Skeletal muscle satellite cell (primary cell): ENCODE results near the gene PTER.

Experiments used
- H3K27me3 ChIP-seq: 2 replicates; pipeline ENCODE4 v1.7.0; 2013; ENCODE audit warnings: low read length; ENCODE audit not compliant: control insufficient read depth, insufficient read depth
- H3K36me3 ChIP-seq: 2 replicates; pipeline ENCODE4 v1.7.0; 2013; ENCODE audit warnings: mild to moderate bottlenecking, control low read depth, low read length; ENCODE audit not compliant: insufficient read depth
- H3K4me1 ChIP-seq: 2 replicates; pipeline ENCODE4 v1.7.0; 2013; ENCODE audit warnings: low read length; ENCODE audit not compliant: control insufficient read depth, insufficient read depth
- H3K4me2 ChIP-seq: 2 replicates; pipeline ENCODE4 v1.7.0; 2013; ENCODE audit warnings: mild to moderate bottlenecking, low read length
- H3K4me3 ChIP-seq: 2 replicates; pipeline ENCODE4 v1.7.0; 2013; ENCODE audit warnings: low read length
- H3K9ac ChIP-seq: 2 replicates; pipeline ENCODE4 v1.7.0; 2013; ENCODE audit warnings: mild to moderate bottlenecking, low read depth, low read length, moderate library complexity
- H3K9me3 ChIP-seq: replicated peaks from 2 replicates; pipeline ENCODE4 v1.7.0; 2013; ENCODE audit warnings: mild to moderate bottlenecking, control low read depth, low read length
- small RNA-seq: library from RNA; depleted of rRNA; stranded (forward); fragments of <200 nt; gene quantifications from one replicate; pipeline ENCODE3, GENCODE V24; 2012

The PTER gene

DNA sequence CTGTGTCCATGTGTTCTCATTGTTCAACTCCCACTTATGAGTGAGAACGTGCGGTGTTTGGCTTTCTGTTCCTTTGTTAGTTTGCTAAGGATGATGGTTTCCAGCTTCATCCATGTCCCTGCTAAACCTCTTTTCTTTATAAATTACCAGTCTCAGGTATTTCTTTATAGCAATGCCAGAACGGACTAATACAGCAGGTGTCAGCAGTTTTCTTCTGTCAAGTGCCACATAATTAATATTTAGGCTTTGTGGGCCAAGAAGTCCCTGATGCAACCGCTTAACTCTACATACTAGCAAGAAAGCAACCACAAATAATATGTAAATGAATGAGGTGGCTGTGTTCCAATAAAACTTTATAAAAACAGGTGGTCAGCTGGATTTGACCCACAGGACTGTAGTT, 111.2 kb downstream of the PTER start:
- no peak overlapping the region for H3K4me3 ChIP-seq
- no peaks in the 10 kb centered on the region for H3K36me3 ChIP-seq
- no peak overlapping the region for H3K9ac ChIP-seq
- H3K4me1 ChIP-seq, result no peaks in the 10 kb centered on the region
- peaks cover 3% of the 10 kb centered on the region for H3K27me3 ChIP-seq
- H3K4me2 ChIP-seq, result no peak overlapping the region
- no peaks in the 10 kb centered on the region for H3K9me3 ChIP-seq

DNA sequence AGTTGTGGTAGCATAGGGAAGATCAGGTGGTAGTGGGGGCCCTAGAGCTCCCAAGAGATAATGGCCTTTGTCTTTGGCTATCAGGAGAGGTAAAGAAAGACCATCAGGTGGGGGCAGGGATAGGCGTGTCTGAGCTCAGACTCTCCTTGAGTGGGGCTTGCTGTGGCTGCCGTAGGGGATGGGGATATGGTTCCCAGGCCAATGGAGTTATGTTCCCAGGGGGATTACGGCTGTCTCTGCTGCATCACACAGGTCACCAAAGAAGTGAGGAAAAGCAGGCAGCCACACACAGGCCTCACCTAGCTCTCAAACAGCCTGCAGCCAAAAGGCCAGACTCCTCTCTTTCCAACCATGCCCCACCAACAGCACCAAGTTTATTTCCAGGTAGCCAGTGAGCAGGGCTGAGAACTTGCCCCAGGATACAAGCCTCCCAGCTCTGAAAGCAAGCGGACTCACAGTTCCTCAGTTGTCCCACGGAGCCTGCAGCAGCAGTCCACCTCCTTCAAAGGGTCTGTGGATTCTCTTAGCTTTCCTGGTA, 122.5 kb downstream of the PTER start:
- no peak overlapping the region for H3K4me3 ChIP-seq
- peaks cover 14% of the 10 kb centered on the region for H3K27me3 ChIP-seq
- H3K9me3 ChIP-seq, result no peaks in the 10 kb centered on the region
- no peaks in the 10 kb centered on the region for H3K36me3 ChIP-seq
- no peak overlapping the region for H3K9ac ChIP-seq
- no peak overlapping the region for H3K4me2 ChIP-seq
- H3K4me1 ChIP-seq, result no peaks in the 10 kb centered on the region

DNA sequence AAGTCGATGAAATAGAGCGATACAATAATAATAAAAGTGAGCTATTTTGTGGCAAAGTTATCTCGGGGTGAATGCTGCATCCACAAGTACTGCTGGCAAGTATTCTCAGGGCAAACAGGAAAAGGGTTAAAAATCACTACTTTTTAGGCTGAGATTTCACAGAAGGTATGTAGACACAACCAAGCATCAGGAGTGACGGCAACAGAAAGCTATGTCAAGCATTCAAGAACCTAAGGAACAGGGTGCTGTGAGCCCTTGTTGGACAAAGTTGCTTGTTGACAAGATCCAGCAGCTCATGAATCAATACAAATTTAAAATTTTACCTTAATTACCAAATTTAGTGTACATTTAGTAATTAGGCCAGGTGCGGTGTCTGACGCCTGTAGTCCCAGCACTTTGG, 126.1 kb downstream of the PTER start:
- no peak overlapping the region for H3K9ac ChIP-seq
- no peak overlapping the region for H3K4me3 ChIP-seq
- no peaks in the 10 kb centered on the region for H3K36me3 ChIP-seq
- H3K4me1 ChIP-seq, result no peaks in the 10 kb centered on the region
- H3K4me2 ChIP-seq, result no peak overlapping the region
- H3K9me3 ChIP-seq, result no peaks in the 10 kb centered on the region
- H3K27me3 ChIP-seq, result peaks cover 9% of the 10 kb centered on the region

Small RNA genes within 50 kb of the gene (small RNA-seq; reads per million reads assigned to genes)
- gene RNU2-18P, result 11.8 reads per million, percentile 92 among the genes with 10 or more reads in this experiment
